Measurements from ENCODE around the gene PNPLA5.

Gene PNPLA5

DNA sequence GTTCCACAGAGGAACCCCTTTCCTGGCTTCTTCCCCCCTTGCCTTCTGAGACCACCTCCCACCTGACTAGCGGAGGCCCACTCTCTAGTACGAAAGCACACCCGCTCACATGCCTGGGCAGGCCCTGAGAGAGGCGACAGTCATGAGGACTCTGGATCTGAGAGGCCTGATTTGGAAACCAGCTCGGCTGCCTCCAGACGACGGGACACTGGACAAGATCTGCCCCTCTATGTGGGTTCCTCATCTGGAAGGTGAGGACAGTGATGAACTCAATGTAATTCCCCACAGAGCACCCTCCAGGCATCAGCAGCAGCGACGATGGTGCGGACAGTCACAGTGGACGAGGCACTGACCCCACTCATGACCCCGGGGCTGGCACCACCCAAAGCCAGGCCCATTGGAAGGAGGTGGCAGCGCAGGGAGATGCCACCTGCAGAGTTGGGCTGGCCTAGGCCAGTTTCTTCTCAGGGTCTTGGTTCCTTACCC is 37.0 kb downstream of the PNPLA5 start:
- TF ChIP-seq OSR1 (CRISPR knock-in tag; IDR thresholded peaks at IDR 0.05) (no peak), ZFP3 (CRISPR knock-in tag; IDR thresholded peaks at IDR 0.05) (no peak), RARB (CRISPR knock-in tag; IDR thresholded peaks at IDR 0.05) (no peak), PATZ1 (CRISPR knock-in tag; IDR thresholded peaks at IDR 0.05; ENCODE audit: borderline replicate concordance) (no peak)
- ATAC-seq = no peak

- no peak for ATAC-seq
- TF ChIP-seq CSDC2 (CRISPR knock-in tag; IDR thresholded peaks at IDR 0.05) (no peak), GLIS3 (CRISPR knock-in tag; IDR thresholded peaks at IDR 0.05) (no peak), PATZ1 (CRISPR knock-in tag; IDR thresholded peaks at IDR 0.05; ENCODE audit: borderline replicate concordance) (no peak)
Measured at GRCh38 chr22:43854121-43854785, 37.6 kb downstream of the PNPLA5 start.

DNA sequence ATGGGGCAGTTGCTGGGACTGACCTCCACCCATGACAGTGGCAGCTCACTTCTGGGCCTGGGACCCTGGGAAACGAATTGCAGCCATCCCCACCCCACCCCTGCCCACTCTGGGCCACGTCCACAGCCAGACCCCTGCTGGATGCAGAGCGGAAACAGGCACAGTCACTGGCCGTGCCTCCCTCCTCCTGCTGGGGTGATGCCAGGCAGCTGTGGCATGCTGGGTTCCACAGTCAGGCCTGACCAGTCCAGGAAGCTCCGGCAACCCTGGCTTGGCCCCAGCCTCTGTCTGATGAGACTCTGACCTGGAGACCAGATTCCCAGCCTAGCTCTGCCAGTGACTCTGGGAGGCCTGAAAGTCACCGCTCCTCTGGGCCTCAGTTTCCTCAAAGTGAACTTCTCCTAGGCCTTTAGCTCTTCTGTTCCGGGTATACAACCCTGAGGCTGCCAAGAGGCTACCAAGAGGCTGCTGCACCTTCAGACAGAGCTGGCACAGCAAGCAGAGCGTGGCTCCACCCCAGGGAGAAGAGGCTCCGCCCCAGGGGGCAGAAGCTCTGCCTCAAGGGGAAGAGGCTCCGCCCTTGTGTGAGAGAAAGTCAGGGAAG is 38.4 kb downstream of the PNPLA5 start:
- ATAC-seq = no peak; the same call in 2 of the 3 replicates
- TF ChIP-seq, protein P1, sequence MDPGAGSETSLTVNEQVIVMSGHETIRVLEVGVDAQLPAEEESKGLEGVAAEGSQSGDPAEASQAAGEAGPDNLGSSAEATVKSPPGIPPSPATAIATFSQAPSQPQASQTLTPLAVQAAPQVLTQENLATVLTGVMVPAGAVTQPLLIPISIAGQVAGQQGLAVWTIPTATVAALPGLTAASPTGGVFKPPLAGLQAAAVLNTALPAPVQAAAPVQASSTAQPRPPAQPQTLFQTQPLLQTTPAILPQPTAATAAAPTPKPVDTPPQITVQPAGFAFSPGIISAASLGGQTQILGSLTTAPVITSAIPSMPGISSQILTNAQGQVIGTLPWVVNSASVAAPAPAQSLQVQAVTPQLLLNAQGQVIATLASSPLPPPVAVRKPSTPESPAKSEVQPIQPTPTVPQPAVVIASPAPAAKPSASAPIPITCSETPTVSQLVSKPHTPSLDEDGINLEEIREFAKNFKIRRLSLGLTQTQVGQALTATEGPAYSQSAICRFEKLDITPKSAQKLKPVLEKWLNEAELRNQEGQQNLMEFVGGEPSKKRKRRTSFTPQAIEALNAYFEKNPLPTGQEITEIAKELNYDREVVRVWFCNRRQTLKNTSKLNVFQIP (CRISPR knock-in tag; IDR thresholded peaks at IDR 0.05; ENCODE audit: borderline replicate concordance, low read depth) = no peak
- TF ChIP-seq PATZ1 (CRISPR knock-in tag; IDR thresholded peaks at IDR 0.05; ENCODE audit: borderline replicate concordance) = no peak
- TF ChIP-seq, protein P2, sequence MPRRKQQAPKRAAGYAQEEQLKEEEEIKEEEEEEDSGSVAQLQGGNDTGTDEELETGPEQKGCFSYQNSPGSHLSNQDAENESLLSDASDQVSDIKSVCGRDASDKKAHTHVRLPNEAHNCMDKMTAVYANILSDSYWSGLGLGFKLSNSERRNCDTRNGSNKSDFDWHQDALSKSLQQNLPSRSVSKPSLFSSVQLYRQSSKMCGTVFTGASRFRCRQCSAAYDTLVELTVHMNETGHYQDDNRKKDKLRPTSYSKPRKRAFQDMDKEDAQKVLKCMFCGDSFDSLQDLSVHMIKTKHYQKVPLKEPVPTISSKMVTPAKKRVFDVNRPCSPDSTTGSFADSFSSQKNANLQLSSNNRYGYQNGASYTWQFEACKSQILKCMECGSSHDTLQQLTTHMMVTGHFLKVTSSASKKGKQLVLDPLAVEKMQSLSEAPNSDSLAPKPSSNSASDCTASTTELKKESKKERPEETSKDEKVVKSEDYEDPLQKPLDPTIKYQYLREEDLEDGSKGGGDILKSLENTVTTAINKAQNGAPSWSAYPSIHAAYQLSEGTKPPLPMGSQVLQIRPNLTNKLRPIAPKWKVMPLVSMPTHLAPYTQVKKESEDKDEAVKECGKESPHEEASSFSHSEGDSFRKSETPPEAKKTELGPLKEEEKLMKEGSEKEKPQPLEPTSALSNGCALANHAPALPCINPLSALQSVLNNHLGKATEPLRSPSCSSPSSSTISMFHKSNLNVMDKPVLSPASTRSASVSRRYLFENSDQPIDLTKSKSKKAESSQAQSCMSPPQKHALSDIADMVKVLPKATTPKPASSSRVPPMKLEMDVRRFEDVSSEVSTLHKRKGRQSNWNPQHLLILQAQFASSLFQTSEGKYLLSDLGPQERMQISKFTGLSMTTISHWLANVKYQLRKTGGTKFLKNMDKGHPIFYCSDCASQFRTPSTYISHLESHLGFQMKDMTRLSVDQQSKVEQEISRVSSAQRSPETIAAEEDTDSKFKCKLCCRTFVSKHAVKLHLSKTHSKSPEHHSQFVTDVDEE (CRISPR knock-in tag; IDR thresholded peaks at IDR 0.05) = no peak
- no peak for TF ChIP-seq GLIS3 (CRISPR knock-in tag; IDR thresholded peaks at IDR 0.05)
- TF ChIP-seq TOX (CRISPR knock-in tag; IDR thresholded peaks at IDR 0.05; ENCODE audit: borderline replicate concordance) = no peak
- TF ChIP-seq ZC3H10 (CRISPR knock-in tag; IDR thresholded peaks at IDR 0.05) = no peak
- no peak for TF ChIP-seq ZFP30 (CRISPR knock-in tag; IDR thresholded peaks at IDR 0.05)
- TF ChIP-seq ISL1 (CRISPR knock-in tag; IDR thresholded peaks at IDR 0.05) = no peak
- no peak for TF ChIP-seq TCF4 (CRISPR knock-in tag; IDR thresholded peaks at IDR 0.05; ENCODE audit: borderline replicate concordance)
- no peak for TF ChIP-seq ARNTL (CRISPR knock-in tag; IDR thresholded peaks at IDR 0.05; ENCODE audit: borderline replicate concordance, low read depth)
- TF ChIP-seq, protein P3, sequence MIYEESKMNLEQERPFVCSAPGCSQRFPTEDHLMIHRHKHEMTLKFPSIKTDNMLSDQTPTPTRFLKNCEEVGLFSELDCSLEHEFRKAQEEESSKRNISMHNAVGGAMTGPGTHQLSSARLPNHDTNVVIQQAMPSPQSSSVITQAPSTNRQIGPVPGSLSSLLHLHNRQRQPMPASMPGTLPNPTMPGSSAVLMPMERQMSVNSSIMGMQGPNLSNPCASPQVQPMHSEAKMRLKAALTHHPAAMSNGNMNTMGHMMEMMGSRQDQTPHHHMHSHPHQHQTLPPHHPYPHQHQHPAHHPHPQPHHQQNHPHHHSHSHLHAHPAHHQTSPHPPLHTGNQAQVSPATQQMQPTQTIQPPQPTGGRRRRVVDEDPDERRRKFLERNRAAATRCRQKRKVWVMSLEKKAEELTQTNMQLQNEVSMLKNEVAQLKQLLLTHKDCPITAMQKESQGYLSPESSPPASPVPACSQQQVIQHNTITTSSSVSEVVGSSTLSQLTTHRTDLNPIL (CRISPR knock-in tag; IDR thresholded peaks at IDR 0.05; ENCODE audit: low read depth) = no peak
- no peak for TF ChIP-seq ZFP3 (CRISPR knock-in tag; IDR thresholded peaks at IDR 0.05)
- no peak for TF ChIP-seq BACH2 (CRISPR knock-in tag; IDR thresholded peaks at IDR 0.05; ENCODE audit: borderline replicate concordance)
- no peak for TF ChIP-seq CSRNP3 (CRISPR knock-in tag; IDR thresholded peaks at IDR 0.05)
- TF ChIP-seq RARB (CRISPR knock-in tag; IDR thresholded peaks at IDR 0.05) = no peak
- TF ChIP-seq ESRRG (CRISPR knock-in tag; IDR thresholded peaks at IDR 0.05) = no peak
- no peak for TF ChIP-seq PPARA (CRISPR knock-in tag; IDR thresholded peaks at IDR 0.05; ENCODE audit: borderline replicate concordance)

Data from SK-N-SH treated with all-trans-retinoic acid at 6 μM for 48 hours (cell line).